WTC11 (cell line): Measurements from ENCODE around the gene PARP4. TPM values are rescaled to one million over a fixed set of nuclear protein-coding genes. Genes with fewer than 3 reads are reported as not detected.

Experiments
- ATAC-seq: fragments of 200-7000 bp; cut with Tn5 transposase; 2 replicates; pipeline ENCODE4 v1.10.0; 2021; ENCODE audit warnings: mild to moderate bottlenecking, moderate library complexity
- CTCF ChIA-PET: fragments of 300-600 bp; sonication (Branson Sonifier 250); formaldehyde crosslinking; loops from one replicate; lab custom pipeline; 2021; ENCODE audit warnings: antibody characterized with exemption; lab: Charles Lee
- POLR2A ChIA-PET: fragments of 350-600 bp; sonication (Branson Sonifier 250); formaldehyde crosslinking; loops from one replicate; lab custom pipeline; 2021; ENCODE audit warnings: antibody characterized with exemption; lab: Charles Lee
- DNase-seq: peaks from one replicate; pipeline ENCODE4 v3.0.0; 2021; ENCODE audit warnings: low spot score
- H3K27ac Mint-ChIP-seq: 2 replicates; pipeline ENCODE4 v1.8.0; 2021; ENCODE audit warnings: mixed read lengths
- H3K27me3 Mint-ChIP-seq: 2 replicates; pipeline ENCODE4 v1.8.0; 2021; ENCODE audit warnings: low read depth, mild to moderate bottlenecking, moderate library complexity, mixed read lengths
- H3K36me3 Mint-ChIP-seq: 2 replicates; pipeline ENCODE4 v1.8.0; 2021; ENCODE audit warnings: mixed read lengths
- H3K4me1 Mint-ChIP-seq: 2 replicates; pipeline ENCODE4 v1.8.0; 2022; ENCODE audit warnings: mixed read lengths
- H3K4me3 Mint-ChIP-seq: 2 replicates; pipeline ENCODE4 v1.8.0; 2021; ENCODE audit warnings: mild to moderate bottlenecking, moderate library complexity, mixed read lengths
- H3K9me3 Mint-ChIP-seq: 2 replicates; pipeline ENCODE4 v1.8.0; 2021; ENCODE audit warnings: mixed read lengths
- IRF2 ChIP-seq: sonication (generic); formaldehyde crosslinking; IDR thresholded peaks from 2 replicates; pipeline ENCODE4 v1.8.0; 2022; ENCODE audit warnings: low read depth, missing genetic modification reagents, borderline replicate concordance
- KAT7 ChIP-seq: sonication (generic); formaldehyde crosslinking; IDR thresholded peaks from 2 replicates; pipeline ENCODE4 v1.8.1; 2023; ENCODE audit warnings: missing genetic modification reagents, mild to moderate bottlenecking, borderline replicate concordance
- MXD4 ChIP-seq: fragments of 250-450 bp; sonication (Bioruptor Pico); IDR thresholded peaks from 2 replicates; pipeline ENCODE4 v1.8.0; 2021; ENCODE audit warnings: mild to moderate bottlenecking, moderate library complexity, borderline replicate concordance
- MYBL2 ChIP-seq: sonication (generic); formaldehyde crosslinking; IDR thresholded peaks from 2 replicates; pipeline ENCODE4 v1.8.1; 2023; ENCODE audit warnings: mild to moderate bottlenecking, moderate library complexity, missing genetic modification reagents
- NR2C2 ChIP-seq: sonication (generic); formaldehyde crosslinking; IDR thresholded peaks from 2 replicates; pipeline ENCODE4 v1.8.0; 2022; ENCODE audit warnings: mild to moderate bottlenecking, missing genetic modification reagents
- SOX15 ChIP-seq: fragments of 250-450 bp; sonication (Bioruptor Pico); IDR thresholded peaks from 2 replicates; pipeline ENCODE4 v1.9.0; 2021; ENCODE audit warnings: mild to moderate bottlenecking
- ZBTB21 ChIP-seq: sonication (generic); formaldehyde crosslinking; IDR thresholded peaks from 2 replicates; pipeline ENCODE4 v1.8.1; 2023; ENCODE audit warnings: mild to moderate bottlenecking, missing genetic modification reagents, borderline replicate concordance
- ZNF121 ChIP-seq: sonication (generic); formaldehyde crosslinking; IDR thresholded peaks from 2 replicates; pipeline ENCODE4 v1.8.0; 2023; ENCODE audit warnings: missing genetic modification reagents
- ZNF232 ChIP-seq: sonication (generic); formaldehyde crosslinking; IDR thresholded peaks from 2 replicates; pipeline ENCODE4 v1.8.0; 2022; ENCODE audit warnings: mild to moderate bottlenecking, missing genetic modification reagents
- ZNF671 ChIP-seq: fragments of 250-450 bp; sonication (Bioruptor Pico); IDR thresholded peaks from 2 replicates; pipeline ENCODE4 v1.8.0; 2021; ENCODE audit warnings: mild to moderate bottlenecking
- total RNA-seq: library from RNA; stranded (reverse); gene quantifications from 3 replicates; pipeline ENCODE4 v1.2.3, GENCODE V29; 2021
- TF ChIP-seq, protein P1 (sequence below): sonication (generic); formaldehyde crosslinking; IDR thresholded peaks from 2 replicates; pipeline ENCODE4 v1.8.1; 2023; ENCODE audit warnings: mild to moderate bottlenecking, moderate library complexity, missing genetic modification reagents
- TF ChIP-seq, protein P2 (sequence below): fragments of 250-450 bp; sonication (Bioruptor Pico); IDR thresholded peaks from 2 replicates; pipeline ENCODE4 v1.9.0; 2021; ENCODE audit warnings: mild to moderate bottlenecking
- TF ChIP-seq, protein P3 (sequence below): fragments of 250-450 bp; sonication (Bioruptor Pico); IDR thresholded peaks from 2 replicates; pipeline ENCODE4 v1.9.0; 2021; ENCODE audit warnings: mild to moderate bottlenecking
- TF ChIP-seq, protein P4 (sequence below): fragments of 250-450 bp; sonication (Bioruptor Pico); IDR thresholded peaks from 2 replicates; pipeline ENCODE4 v1.9.0; 2021; ENCODE audit warnings: mild to moderate bottlenecking, borderline replicate concordance
- TF ChIP-seq, protein P5 (sequence below): sonication (generic); formaldehyde crosslinking; conservative IDR thresholded peaks from 2 replicates; pipeline ENCODE4 v1.8.1; 2022; ENCODE audit warnings: mild to moderate bottlenecking, missing genetic modification reagents
- TF ChIP-seq, protein P6 (sequence below): fragments of 250-450 bp; sonication (Bioruptor Pico); IDR thresholded peaks from 2 replicates; pipeline ENCODE4 v2.1.2; 2022; ENCODE audit warnings: mild to moderate bottlenecking, moderate library complexity
- TF ChIP-seq, protein P7 (sequence below): sonication (generic); formaldehyde crosslinking; IDR thresholded peaks from 2 replicates; pipeline ENCODE4 v1.8.1; 2023; ENCODE audit warnings: mild to moderate bottlenecking, missing genetic modification reagents
- TF ChIP-seq, protein P8 (sequence below): sonication (generic); formaldehyde crosslinking; IDR thresholded peaks from 2 replicates; pipeline ENCODE4 v1.8.1; 2023; ENCODE audit warnings: mild to moderate bottlenecking, missing genetic modification reagents, borderline replicate concordance

Gene PARP4
- total RNA-seq, 1 experiment from 2014 or later, result 30.7 TPM

DNA sequence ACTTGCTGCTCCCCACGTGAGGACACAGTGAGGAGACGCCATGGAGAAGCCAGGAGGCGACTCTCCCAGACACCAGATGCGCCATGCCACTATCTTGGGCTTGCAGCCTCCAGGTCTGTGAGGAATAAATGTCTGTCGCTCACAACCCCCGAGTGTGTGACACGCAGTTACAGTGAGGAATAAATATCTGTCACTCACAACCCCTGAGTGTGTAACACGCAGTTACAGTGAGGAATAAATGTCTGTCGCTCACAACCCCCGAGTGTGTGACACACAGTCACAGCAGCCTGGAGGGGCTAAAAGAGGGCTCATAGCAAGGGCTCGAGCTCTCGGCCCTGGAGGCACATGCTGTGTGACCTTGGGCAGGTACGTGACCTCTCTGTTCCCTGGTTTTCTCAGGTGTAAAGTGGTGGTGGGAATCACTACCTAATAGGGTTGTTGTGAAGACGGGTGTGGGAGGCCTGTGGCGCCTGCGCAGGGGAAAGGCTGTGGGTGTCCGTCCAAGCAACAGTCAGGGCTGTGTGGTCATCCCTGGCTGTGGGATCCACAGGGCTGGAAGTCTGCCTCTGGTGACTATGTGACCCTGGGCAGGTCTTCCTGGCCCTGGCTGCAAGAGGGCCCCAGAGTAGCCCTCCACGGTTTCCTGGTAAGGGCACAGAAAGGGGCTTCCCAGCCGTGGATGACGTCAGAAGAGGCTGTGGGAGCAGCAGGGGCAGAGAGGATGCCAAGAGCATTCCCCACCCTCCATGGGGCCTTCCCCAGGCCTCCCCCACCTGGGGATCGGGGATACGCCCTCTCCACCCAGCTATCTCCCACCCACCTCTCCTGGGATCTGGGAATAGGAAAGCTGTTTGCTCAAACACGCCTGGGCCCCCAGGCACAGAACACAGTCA lies 125.5 kb downstream of the PARP4 start (continued):
- TF ChIP-seq, protein P1, sequence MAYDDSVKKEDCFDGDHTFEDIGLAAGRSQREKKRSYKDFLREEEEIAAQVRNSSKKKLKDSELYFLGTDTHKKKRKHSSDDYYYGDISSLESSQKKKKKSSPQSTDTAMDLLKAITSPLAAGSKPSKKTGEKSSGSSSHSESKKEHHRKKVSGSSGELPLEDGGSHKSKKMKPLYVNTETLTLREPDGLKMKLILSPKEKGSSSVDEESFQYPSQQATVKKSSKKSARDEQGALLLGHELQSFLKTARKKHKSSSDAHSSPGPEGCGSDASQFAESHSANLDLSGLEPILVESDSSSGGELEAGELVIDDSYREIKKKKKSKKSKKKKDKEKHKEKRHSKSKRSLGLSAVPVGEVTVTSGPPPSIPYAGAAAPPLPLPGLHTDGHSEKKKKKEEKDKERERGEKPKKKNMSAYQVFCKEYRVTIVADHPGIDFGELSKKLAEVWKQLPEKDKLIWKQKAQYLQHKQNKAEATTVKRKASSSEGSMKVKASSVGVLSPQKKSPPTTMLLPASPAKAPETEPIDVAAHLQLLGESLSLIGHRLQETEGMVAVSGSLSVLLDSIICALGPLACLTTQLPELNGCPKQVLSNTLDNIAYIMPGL (CRISPR knock-in tag), result no peak
- TF ChIP-seq, protein P2, sequence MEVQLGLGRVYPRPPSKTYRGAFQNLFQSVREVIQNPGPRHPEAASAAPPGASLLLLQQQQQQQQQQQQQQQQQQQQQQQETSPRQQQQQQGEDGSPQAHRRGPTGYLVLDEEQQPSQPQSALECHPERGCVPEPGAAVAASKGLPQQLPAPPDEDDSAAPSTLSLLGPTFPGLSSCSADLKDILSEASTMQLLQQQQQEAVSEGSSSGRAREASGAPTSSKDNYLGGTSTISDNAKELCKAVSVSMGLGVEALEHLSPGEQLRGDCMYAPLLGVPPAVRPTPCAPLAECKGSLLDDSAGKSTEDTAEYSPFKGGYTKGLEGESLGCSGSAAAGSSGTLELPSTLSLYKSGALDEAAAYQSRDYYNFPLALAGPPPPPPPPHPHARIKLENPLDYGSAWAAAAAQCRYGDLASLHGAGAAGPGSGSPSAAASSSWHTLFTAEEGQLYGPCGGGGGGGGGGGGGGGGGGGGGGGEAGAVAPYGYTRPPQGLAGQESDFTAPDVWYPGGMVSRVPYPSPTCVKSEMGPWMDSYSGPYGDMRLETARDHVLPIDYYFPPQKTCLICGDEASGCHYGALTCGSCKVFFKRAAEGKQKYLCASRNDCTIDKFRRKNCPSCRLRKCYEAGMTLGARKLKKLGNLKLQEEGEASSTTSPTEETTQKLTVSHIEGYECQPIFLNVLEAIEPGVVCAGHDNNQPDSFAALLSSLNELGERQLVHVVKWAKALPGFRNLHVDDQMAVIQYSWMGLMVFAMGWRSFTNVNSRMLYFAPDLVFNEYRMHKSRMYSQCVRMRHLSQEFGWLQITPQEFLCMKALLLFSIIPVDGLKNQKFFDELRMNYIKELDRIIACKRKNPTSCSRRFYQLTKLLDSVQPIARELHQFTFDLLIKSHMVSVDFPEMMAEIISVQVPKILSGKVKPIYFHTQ (CRISPR knock-in tag), result no peak
- no peak for TF ChIP-seq MYBL2
- no peak for TF ChIP-seq NR2C2
- no peak for TF ChIP-seq SOX15
- TF ChIP-seq MXD4, result no peak
- TF ChIP-seq, protein P3, sequence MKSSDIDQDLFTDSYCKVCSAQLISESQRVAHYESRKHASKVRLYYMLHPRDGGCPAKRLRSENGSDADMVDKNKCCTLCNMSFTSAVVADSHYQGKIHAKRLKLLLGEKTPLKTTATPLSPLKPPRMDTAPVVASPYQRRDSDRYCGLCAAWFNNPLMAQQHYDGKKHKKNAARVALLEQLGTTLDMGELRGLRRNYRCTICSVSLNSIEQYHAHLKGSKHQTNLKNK (CRISPR knock-in tag), result no peak
- TF ChIP-seq, protein P4, sequence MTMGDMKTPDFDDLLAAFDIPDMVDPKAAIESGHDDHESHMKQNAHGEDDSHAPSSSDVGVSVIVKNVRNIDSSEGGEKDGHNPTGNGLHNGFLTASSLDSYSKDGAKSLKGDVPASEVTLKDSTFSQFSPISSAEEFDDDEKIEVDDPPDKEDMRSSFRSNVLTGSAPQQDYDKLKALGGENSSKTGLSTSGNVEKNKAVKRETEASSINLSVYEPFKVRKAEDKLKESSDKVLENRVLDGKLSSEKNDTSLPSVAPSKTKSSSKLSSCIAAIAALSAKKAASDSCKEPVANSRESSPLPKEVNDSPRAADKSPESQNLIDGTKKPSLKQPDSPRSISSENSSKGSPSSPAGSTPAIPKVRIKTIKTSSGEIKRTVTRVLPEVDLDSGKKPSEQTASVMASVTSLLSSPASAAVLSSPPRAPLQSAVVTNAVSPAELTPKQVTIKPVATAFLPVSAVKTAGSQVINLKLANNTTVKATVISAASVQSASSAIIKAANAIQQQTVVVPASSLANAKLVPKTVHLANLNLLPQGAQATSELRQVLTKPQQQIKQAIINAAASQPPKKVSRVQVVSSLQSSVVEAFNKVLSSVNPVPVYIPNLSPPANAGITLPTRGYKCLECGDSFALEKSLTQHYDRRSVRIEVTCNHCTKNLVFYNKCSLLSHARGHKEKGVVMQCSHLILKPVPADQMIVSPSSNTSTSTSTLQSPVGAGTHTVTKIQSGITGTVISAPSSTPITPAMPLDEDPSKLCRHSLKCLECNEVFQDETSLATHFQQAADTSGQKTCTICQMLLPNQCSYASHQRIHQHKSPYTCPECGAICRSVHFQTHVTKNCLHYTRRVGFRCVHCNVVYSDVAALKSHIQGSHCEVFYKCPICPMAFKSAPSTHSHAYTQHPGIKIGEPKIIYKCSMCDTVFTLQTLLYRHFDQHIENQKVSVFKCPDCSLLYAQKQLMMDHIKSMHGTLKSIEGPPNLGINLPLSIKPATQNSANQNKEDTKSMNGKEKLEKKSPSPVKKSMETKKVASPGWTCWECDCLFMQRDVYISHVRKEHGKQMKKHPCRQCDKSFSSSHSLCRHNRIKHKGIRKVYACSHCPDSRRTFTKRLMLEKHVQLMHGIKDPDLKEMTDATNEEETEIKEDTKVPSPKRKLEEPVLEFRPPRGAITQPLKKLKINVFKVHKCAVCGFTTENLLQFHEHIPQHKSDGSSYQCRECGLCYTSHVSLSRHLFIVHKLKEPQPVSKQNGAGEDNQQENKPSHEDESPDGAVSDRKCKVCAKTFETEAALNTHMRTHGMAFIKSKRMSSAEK, result no peak
- TF ChIP-seq ZBTB21 (CRISPR knock-in tag), result no peak

DNA sequence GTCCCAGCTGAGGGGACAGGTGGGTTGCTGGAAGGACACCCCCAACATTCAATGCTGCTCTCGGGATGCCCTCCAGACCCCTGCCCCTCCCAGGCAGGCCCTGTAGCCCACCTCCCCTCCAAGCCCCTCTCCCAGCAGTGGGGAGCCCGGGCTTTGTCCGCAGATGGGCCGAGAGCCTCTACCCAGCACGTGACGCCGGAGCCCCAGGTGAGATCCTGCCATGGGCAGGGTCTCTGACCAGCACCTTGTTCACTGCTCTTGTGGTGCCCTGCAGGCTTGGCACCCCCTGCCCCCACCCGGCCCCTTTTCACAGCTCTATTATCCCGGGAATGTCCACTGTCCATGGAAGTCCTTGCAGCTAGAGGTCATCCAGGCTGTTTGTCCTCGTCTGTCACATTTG lies 126.7 kb downstream of the PARP4 start:
- Mint-ChIP-seq H3K27me3 (0 out of 2 replicates have a peak, but pooled peaks cover 5% of the 10 kb centered on the region), H3K4me3 (no peak overlapping the region), H3K27ac (no peak overlapping the region), H3K9me3 (no peaks in the 10 kb centered on the region), H3K4me1 (peaks cover 10% of the 10 kb centered on the region), H3K36me3 (no peaks in the 10 kb centered on the region)
- ChIA-PET POLR2A (no interaction called here), CTCF (no interaction called here)
- DNase-seq (no peak), ATAC-seq (no peak)
- TF ChIP-seq, protein P5, sequence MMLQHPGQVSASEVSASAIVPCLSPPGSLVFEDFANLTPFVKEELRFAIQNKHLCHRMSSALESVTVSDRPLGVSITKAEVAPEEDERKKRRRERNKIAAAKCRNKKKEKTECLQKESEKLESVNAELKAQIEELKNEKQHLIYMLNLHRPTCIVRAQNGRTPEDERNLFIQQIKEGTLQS, result no peak
- TF ChIP-seq ZNF232 (CRISPR knock-in tag), result no peak
- TF ChIP-seq, protein P6, sequence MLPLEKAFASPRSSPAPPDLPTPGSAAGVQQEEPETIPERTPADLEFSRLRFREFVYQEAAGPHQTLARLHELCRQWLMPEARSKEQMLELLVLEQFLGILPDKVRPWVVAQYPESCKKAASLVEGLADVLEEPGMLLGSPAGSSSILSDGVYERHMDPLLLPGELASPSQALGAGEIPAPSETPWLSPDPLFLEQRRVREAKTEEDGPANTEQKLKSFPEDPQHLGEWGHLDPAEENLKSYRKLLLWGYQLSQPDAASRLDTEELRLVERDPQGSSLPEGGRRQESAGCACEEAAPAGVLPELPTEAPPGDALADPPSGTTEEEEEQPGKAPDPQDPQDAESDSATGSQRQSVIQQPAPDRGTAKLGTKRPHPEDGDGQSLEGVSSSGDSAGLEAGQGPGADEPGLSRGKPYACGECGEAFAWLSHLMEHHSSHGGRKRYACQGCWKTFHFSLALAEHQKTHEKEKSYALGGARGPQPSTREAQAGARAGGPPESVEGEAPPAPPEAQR (CRISPR knock-in tag), result no peak
- TF ChIP-seq, protein P7, sequence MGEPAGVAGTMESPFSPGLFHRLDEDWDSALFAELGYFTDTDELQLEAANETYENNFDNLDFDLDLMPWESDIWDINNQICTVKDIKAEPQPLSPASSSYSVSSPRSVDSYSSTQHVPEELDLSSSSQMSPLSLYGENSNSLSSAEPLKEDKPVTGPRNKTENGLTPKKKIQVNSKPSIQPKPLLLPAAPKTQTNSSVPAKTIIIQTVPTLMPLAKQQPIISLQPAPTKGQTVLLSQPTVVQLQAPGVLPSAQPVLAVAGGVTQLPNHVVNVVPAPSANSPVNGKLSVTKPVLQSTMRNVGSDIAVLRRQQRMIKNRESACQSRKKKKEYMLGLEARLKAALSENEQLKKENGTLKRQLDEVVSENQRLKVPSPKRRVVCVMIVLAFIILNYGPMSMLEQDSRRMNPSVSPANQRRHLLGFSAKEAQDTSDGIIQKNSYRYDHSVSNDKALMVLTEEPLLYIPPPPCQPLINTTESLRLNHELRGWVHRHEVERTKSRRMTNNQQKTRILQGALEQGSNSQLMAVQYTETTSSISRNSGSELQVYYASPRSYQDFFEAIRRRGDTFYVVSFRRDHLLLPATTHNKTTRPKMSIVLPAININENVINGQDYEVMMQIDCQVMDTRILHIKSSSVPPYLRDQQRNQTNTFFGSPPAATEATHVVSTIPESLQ (CRISPR knock-in tag), result no peak
- TF ChIP-seq, protein P8, sequence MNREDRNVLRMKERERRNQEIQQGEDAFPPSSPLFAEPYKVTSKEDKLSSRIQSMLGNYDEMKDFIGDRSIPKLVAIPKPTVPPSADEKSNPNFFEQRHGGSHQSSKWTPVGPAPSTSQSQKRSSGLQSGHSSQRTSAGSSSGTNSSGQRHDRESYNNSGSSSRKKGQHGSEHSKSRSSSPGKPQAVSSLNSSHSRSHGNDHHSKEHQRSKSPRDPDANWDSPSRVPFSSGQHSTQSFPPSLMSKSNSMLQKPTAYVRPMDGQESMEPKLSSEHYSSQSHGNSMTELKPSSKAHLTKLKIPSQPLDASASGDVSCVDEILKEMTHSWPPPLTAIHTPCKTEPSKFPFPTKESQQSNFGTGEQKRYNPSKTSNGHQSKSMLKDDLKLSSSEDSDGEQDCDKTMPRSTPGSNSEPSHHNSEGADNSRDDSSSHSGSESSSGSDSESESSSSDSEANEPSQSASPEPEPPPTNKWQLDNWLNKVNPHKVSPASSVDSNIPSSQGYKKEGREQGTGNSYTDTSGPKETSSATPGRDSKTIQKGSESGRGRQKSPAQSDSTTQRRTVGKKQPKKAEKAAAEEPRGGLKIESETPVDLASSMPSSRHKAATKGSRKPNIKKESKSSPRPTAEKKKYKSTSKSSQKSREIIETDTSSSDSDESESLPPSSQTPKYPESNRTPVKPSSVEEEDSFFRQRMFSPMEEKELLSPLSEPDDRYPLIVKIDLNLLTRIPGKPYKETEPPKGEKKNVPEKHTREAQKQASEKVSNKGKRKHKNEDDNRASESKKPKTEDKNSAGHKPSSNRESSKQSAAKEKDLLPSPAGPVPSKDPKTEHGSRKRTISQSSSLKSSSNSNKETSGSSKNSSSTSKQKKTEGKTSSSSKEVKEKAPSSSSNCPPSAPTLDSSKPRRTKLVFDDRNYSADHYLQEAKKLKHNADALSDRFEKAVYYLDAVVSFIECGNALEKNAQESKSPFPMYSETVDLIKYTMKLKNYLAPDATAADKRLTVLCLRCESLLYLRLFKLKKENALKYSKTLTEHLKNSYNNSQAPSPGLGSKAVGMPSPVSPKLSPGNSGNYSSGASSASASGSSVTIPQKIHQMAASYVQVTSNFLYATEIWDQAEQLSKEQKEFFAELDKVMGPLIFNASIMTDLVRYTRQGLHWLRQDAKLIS, result no peak
- TF ChIP-seq NR2C2, result no peak
- TF ChIP-seq IRF2 (CRISPR knock-in tag), result no peak
- TF ChIP-seq ZNF671, result no peak
- TF ChIP-seq ZNF121 (CRISPR knock-in tag), result no peak
- no peak for TF ChIP-seq KAT7 (CRISPR knock-in tag)
- no peak for TF ChIP-seq MYBL2
